ACHN (cell line): ENCODE data around the gene OR2T6.
"Not testable (repeated sequence)": the region's sequence is repeated elsewhere in the genome, so short reads cannot be mapped to it uniquely, and the experiment has no call there.

Experiments used
- DNase-seq: peaks from one replicate; pipeline ENCODE4 v3.0.0-alpha.2; 2015
- in situ Hi-C: cut with HindIII; loops from 2 replicates; pipeline ENCODE4 v1.10.0; 2017; ENCODE audit warnings: low sequenced_read_pairs, low pct_ligation_motif_present, low pct_unique_long_range_greater_than_20kb

Gene OR2T6

DNA sequence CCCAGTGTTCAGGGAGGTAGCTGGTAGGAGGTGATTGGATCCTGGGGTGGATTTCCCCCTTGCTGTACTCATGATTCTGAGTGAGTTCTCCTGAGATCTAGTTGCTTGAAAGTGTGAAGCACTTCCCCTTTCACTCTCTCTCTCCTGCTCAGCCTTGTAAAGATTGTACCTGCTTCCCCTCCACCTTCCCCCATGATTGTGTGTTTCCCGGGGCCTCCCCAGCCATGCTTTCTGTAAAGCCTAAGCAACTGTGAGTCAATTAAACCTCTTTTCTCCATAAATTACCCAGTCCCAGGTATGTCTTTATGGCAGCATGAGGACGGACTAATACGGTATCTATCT, 52.6 kb downstream of the OR2T6 start:
- in situ Hi-C loops, DNase-seq: not testable (repeated sequence)

GRCh38 chr1:248431683-248432082, 56.1 kb downstream of the OR2T6 start:
- in situ Hi-C loops: not testable (repeated sequence)

GRCh38 chr1:248432201-248432600, 56.7 kb downstream of the OR2T6 start:
- DNase-seq, in situ Hi-C loops: not testable (repeated sequence)

More at GRCh38 chr1:248431683-248432082, 56.1 kb downstream of the OR2T6 start:
- not testable (repeated sequence) for DNase-seq

- DNase-seq, in situ Hi-C loops: not testable (repeated sequence)
These were observed 58.4 kb downstream of the OR2T6 start for GRCh38 chr1:248433811-248434415.

GRCh38 chr1:248434913-248435312, 59.4 kb downstream of the OR2T6 start:
- DNase-seq: not testable (repeated sequence)

DNA sequence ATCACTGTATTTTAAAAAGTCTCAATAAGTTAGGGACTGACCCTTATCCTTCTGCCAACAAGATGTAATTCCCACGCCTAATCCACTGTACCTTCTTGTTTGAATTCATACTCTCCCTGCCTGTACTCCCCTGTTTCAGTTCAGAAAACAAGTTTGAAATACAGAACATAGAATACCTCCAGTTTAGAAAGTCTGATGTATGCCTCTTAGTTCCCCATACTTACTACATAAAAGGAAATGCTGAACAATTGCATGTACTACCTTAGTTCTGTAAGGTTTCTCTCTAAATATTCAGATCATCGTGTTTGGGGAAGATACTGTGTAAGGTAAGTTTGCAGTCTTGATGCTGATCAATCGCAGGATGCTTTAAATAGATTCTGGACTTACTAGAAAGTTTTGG, 60.8 kb downstream of the OR2T6 start:
- in situ Hi-C loops, DNase-seq: not testable (repeated sequence)

More at GRCh38 chr1:248434913-248435312, 59.4 kb downstream of the OR2T6 start:
- in situ Hi-C loops: not testable (repeated sequence)

- in situ Hi-C loops, DNase-seq: not testable (repeated sequence)
These were observed 63.1 kb downstream of the OR2T6 start for GRCh38 chr1:248438668-248439067.

DNA sequence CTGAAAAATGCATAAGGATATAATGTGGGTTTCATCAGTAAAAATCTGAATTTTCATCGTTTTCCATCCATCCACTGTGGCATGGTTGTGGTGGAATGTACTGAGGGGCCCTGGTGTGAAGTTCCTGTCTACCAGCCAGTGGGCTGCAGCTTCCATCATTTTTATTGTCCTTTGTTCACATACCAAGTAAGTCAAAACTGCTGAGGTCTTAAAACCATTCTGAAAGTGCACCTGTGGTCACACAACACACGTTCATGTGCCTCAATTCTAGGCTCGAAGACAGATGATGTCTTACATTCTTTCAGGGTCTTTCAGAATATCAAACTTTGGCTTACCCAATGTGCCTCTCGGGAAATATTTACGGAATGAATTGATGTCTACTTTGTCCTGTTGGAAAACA, 63.7 kb downstream of the OR2T6 start:
- in situ Hi-C loops, DNase-seq: not testable (repeated sequence)
